Measurements from ENCODE around the gene SORBS1.

The SORBS1 gene

DNA sequence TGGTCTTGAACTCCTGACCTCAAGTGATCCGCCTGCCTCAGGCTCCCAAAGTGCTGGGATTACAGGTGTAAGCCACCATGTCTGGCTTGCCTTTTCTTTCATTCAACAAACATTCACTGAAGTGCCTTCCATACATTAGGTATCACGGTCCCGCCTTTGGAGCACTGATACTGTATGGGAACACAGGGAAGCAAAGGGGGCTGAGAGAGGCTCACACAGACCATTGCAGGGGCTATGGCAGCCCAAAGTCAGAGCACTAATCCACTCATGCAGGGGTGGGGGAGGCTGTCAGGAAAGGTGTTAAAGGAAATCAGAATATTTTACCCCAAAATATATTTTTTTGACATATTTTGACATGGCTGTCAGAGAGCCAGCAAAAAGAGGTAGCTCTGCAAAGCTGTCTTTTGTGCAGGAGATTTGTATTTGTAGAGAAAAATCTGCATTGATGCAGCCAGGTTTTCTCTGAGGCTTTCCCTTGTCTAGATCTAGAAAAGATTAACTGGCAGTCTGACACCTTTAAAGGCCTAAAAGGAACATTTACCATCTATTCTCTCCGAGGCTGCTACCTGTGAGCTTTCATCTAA, 228.4 kb downstream of the SORBS1 start:
- H3K9me3 ChIP-seq = no peaks in the 10 kb centered on the region
- H3K27ac ChIP-seq = peak overlapping the region; percentile 18 to 82
- H3K4me1 ChIP-seq = peaks cover 6 to 79% (median 34%) of the 10 kb centered on the region in 4 donors
- H3K4me3 ChIP-seq = no peak overlapping the region
- H3K27me3 ChIP-seq = no peaks in the 10 kb centered on the region
- TF ChIP-seq, protein P1, sequence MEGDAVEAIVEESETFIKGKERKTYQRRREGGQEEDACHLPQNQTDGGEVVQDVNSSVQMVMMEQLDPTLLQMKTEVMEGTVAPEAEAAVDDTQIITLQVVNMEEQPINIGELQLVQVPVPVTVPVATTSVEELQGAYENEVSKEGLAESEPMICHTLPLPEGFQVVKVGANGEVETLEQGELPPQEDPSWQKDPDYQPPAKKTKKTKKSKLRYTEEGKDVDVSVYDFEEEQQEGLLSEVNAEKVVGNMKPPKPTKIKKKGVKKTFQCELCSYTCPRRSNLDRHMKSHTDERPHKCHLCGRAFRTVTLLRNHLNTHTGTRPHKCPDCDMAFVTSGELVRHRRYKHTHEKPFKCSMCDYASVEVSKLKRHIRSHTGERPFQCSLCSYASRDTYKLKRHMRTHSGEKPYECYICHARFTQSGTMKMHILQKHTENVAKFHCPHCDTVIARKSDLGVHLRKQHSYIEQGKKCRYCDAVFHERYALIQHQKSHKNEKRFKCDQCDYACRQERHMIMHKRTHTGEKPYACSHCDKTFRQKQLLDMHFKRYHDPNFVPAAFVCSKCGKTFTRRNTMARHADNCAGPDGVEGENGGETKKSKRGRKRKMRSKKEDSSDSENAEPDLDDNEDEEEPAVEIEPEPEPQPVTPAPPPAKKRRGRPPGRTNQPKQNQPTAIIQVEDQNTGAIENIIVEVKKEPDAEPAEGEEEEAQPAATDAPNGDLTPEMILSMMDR (IDR thresholded peaks at IDR 0.05) = no peak
- peaks cover 84 to 87% (median 85%) of the 10 kb centered on the region in 3 donors for H3K36me3 ChIP-seq
- intact Hi-C loops (cut with DNase I; ENCODE audit: low total_unique reads) = no loop called here
- DNase-seq = no peak

- no peaks in the 10 kb centered on the region for H3K27me3 ChIP-seq
- no peaks in the 10 kb centered on the region for H3K9me3 ChIP-seq
- no peak overlapping the region for H3K4me3 ChIP-seq
- intact Hi-C loops (cut with DNase I; ENCODE audit: low total_unique reads) = no loop called here
- peak overlapping the region in 1 of 2 donors; percentile 33 for H3K27ac ChIP-seq
- peaks cover 6 to 68% (median 34%) of the 10 kb centered on the region in 4 donors for H3K4me1 ChIP-seq
- peaks cover 80 to 87% (median 85%) of the 10 kb centered on the region in 3 donors for H3K36me3 ChIP-seq
- no peak for DNase-seq
- TF ChIP-seq, protein P1 (IDR thresholded peaks at IDR 0.05) = no peak
Measured at GRCh38 chr10:95331596-95332130, 229.5 kb downstream of the SORBS1 start.

GRCh38 chr10:95330966-95331453, 230.2 kb downstream of the SORBS1 start:
- TF ChIP-seq, protein P1 (IDR thresholded peaks at IDR 0.05) = no peak
- H3K4me1 ChIP-seq = peaks cover 6 to 61% (median 28%) of the 10 kb centered on the region in 4 donors
- H3K36me3 ChIP-seq = peaks cover 80 to 87% (median 84%) of the 10 kb centered on the region in 3 donors
- H3K27me3 ChIP-seq = no peaks in the 10 kb centered on the region
- no peaks in the 10 kb centered on the region for H3K9me3 ChIP-seq
- DNase-seq = no peak
- no peak overlapping the region for H3K4me3 ChIP-seq
- peak overlapping the region in 1 of 2 donors; percentile 33 for H3K27ac ChIP-seq
- intact Hi-C loops (cut with DNase I; ENCODE audit: low total_unique reads) = no loop called here

- H3K9me3 ChIP-seq = no peaks in the 10 kb centered on the region
- no peak for DNase-seq
- peak overlapping the region; percentile 23 to 33 for H3K27ac ChIP-seq
- TF ChIP-seq, protein P1 (IDR thresholded peaks at IDR 0.05) = no peak
- H3K4me3 ChIP-seq = no peak overlapping the region
- no peaks in the 10 kb centered on the region for H3K27me3 ChIP-seq
- peaks cover 72 to 93% (median 79%) of the 10 kb centered on the region in 3 donors for H3K36me3 ChIP-seq
- peaks cover 0 to 44% (median 11%) of the 10 kb centered on the region in 4 donors for H3K4me1 ChIP-seq
- intact Hi-C loops (cut with DNase I; ENCODE audit: low total_unique reads) = no loop called here
Measured at GRCh38 chr10:95329296-95329695, 231.9 kb downstream of the SORBS1 start.

GRCh38 chr10:95328013-95328412, 233.2 kb downstream of the SORBS1 start:
- TF ChIP-seq, protein P1 (IDR thresholded peaks at IDR 0.05) = no peak
- Histone ChIP-seq H3K36me3 (peaks cover 64 to 97% (median 83%) of the 10 kb centered on the region in 3 donors), H3K27ac (peak overlapping the region; percentile 14 to 23), H3K4me1 (peaks cover 0 to 32% (median 7%) of the 10 kb centered on the region in 4 donors), H3K27me3 (no peaks in the 10 kb centered on the region), H3K9me3 (no peaks in the 10 kb centered on the region), H3K4me3 (no peak overlapping the region)
- DNase-seq = no peak
- intact Hi-C loops (cut with DNase I; ENCODE audit: low total_unique reads) = no loop called here
